HepG2 (cell line): Measurements from ENCODE around the gene SNRNP48. TPM values are rescaled to one million over a fixed set of nuclear protein-coding genes. Genes with fewer than 3 reads are reported as not detected.

Experiments
- ATAC-seq: fragments of 200-7000 bp; cut with Tn5 transposase; 3 replicates; pipeline ENCODE4 v1.9.1; 2020; ENCODE audit warnings: mild to moderate bottlenecking, moderate library complexity
- BruUV-seq: library from RNA; stranded (reverse); fragments of 400-500 nt; replicated peaks from 2 replicates; lab custom pipeline; 2021; lab: Mats Ljungman, UMichigan
- CTCF ChIA-PET: fragments of 300-600 bp; formaldehyde crosslinking; extraction: SDS; loops from one replicate; lab custom pipeline; 2021; ENCODE audit warnings: low total read pairs, inconsistent platforms, low intra/inter-chr PET ratio; lab: Yijun Ruan, JAX
- POLR2A ChIA-PET: fragments of 350-600 bp; sonication (Branson Sonifier 250); formaldehyde crosslinking; loops from one replicate; lab custom pipeline; 2020; ENCODE audit warnings: antibody characterized with exemption, inconsistent platforms; lab: Yijun Ruan, JAX
- DNase-seq: peaks from one replicate; pipeline ENCODE4 v3.0.0-alpha.2; 2015; ENCODE audit warnings: low spot score
- FAIRE-seq: peaks from 3 replicates; lab custom pipeline; 2011; peaks lifted over from hg19 to GRCh38; lab: Jason Lieb, UNC
- H2AFZ ChIP-seq: one replicate; pipeline ENCODE4 v1.6.1; 2011; ENCODE audit warnings: low read length, inconsistent platforms
- H3K27ac ChIP-seq: fragments of 300-600 bp; 3 replicates; pipeline ENCODE4 v1.8.0; 2011; ENCODE audit warnings: mixed run types, mild to moderate bottlenecking, mixed read lengths, low read length, inconsistent platforms; ENCODE audit not compliant: insufficient read depth; ENCODE audit errors: extremely low read length
- H3K27me3 ChIP-seq, 2 experiments: fragments of 200-600 bp in 1 of 2; 2 replicates in 1 of 2; 3 replicates in 1 of 2; pipeline versions ENCODE4 v1.6.0 to v1.8.0; 2011; ENCODE audit warnings: low read length in 2 of 2, mild to moderate bottlenecking in 2 of 2, moderate library complexity in 2 of 2, inconsistent platforms in 1 of 2; ENCODE audit not compliant: insufficient read depth in 2 of 2, control insufficient read depth in 1 of 2
- H3K36me3 ChIP-seq, 2 experiments: fragments of 200-600 bp in 1 of 2; replicated peaks in 1 of 2; 2 replicates in 1 of 2; 3 replicates in 1 of 2; pipeline versions ENCODE4 v1.5.1 to v1.8.0; 2011; ENCODE audit warnings: low read length in 2 of 2, inconsistent platforms in 1 of 2; ENCODE audit not compliant: insufficient read depth in 2 of 2, control insufficient read depth in 1 of 2
- H3K4me1 ChIP-seq: 2 replicates; pipeline ENCODE4 v1.5.1; 2012; ENCODE audit warnings: low read length, inconsistent platforms; ENCODE audit not compliant: insufficient read depth
- H3K4me2 ChIP-seq: 2 replicates; pipeline ENCODE4 v1.6.0; 2011; ENCODE audit warnings: low read depth, low read length, inconsistent platforms
- H3K4me3 ChIP-seq, 3 experiments: fragments of 200-600 bp in 1 of 3; sonication (generic), shearing (Covaris generic) in 1 of 3; replicated peaks in 1 of 3; 2 replicates each; pipeline ENCODE4 v1.5.1; 2011 to 2016; ENCODE audit warnings: low read length in 3 of 3, inconsistent platforms in 2 of 3, low read depth in 2 of 3, mild to moderate bottlenecking in 2 of 3, control low read depth in 1 of 3, mixed read lengths in 1 of 3; ENCODE audit not compliant: insufficient read depth in 1 of 3
- H3K79me2 ChIP-seq: one replicate; pipeline ENCODE4 v1.6.1; 2011; ENCODE audit warnings: low read length, inconsistent platforms; ENCODE audit not compliant: insufficient read depth
- H3K9ac ChIP-seq: 2 replicates; pipeline ENCODE4 v1.6.0; 2011; ENCODE audit warnings: mild to moderate bottlenecking, low read depth, low read length, inconsistent platforms; ENCODE audit not compliant: insufficient read depth
- H3K9me3 ChIP-seq: 2 replicates; pipeline ENCODE4 v1.5.1; 2012; ENCODE audit warnings: mild to moderate bottlenecking, low read length
- H4K20me1 ChIP-seq: 2 replicates; pipeline ENCODE4 v1.6.0; 2011; ENCODE audit warnings: inconsistent platforms, mild to moderate bottlenecking, low read length, moderate library complexity; ENCODE audit not compliant: insufficient read depth
- CEBPB ChIP-seq: IDR thresholded peaks from 2 replicates; pipeline ENCODE4 v1.6.1; 2011; ENCODE audit warnings: low read depth, low read length, improper control_type of control experiment, borderline replicate concordance
- CEBPG ChIP-seq: IDR thresholded peaks from 2 replicates; pipeline ENCODE4 v1.6.1; 2016
- ZNF224 ChIP-seq: sonication (generic); formaldehyde crosslinking; IDR thresholded peaks from 2 replicates; pipeline ENCODE4 v1.5.0; 2020; ENCODE audit warnings: mild to moderate bottlenecking, missing genetic modification reagents
- WGBS: methylation state at CpG from one replicate; pipeline ENCODE4 v1.1.6; 2017; ENCODE audit warnings: low lambda C conversion rate; 5-methylcytosine and 5-hydroxymethylcytosine counted together
- in situ Hi-C: cut with HindIII; loops from 2 replicates; pipeline ENCODE4 v1.10.0; 2017; ENCODE audit warnings: low pct_unique_long_range_greater_than_20kb; ENCODE audit not compliant: extremely low pct_ligation_motif_present
- intact Hi-C: fragments of 100-400 bp; cut with micrococcal nuclease; formaldehyde crosslinking; loops from one replicate; pipeline ENCODE4 v1.10.0; 2022; ENCODE audit not compliant: unreplicated experiment
- polyA plus RNA-seq, 8 experiments: library from polyadenylated mRNA; depleted of rRNA in 3 of 8; stranded (reverse) in 7 of 8; unstranded in 1 of 8; fragments of >200 nt; fragmentation: Illumina TruSeq in 4 of 8; extraction: Trizol in 4 of 8; gene quantifications; 2 replicates each; pipeline versions ENCODE4 v1.2.1 to v1.2.3, GENCODE V29; 2011 to 2016; ENCODE audit warnings: low read depth in 4 of 8, missing spikeins in 1 of 8, mixed read lengths in 1 of 8; ENCODE audit not compliant: insufficient read depth in 1 of 8
- total RNA-seq, 5 experiments: library from RNA; depleted of rRNA; stranded (reverse); fragments of >200 nt; fragmentation: Illumina TruSeq; extraction: Trizol; gene quantifications; 2 replicates each; pipeline ENCODE4 v1.2.3, GENCODE V29; 2016; ENCODE audit warnings: low read depth in 1 of 5

SNRNP48 gene
- total and polyA plus RNA-seq, 2 of the 13 experiments (the other 11 are each of a cell fraction or from before 2014, with no cell fraction given), result 17.5 to 47.5 TPM

DNA sequence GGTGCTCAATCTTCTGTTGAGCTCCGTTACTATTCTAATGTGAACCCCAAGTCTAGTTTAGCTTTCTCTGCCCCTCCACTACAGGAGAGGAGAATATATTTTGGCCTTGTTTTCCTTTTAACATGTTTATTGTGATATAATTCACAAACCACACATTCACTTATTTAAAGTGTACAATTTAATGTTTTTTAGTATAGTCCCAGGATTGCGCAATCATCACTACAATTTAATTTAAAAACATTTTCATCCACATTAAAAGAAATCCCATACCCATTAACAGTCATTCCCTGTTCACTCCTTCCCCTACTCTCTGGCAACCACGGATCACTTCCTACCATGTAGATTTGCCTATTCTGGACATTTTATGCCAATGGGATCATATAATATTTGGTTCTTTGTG lies 71.4 kb downstream of the SNRNP48 start:
- Histone ChIP-seq H3K36me3 (no peaks in the 10 kb centered on the region), H4K20me1 (no peaks in the 10 kb centered on the region), H3K4me1 (peaks cover 6% of the 10 kb centered on the region), H3K4me3 (no peak overlapping the region), H3K79me2 (no peaks in the 10 kb centered on the region), H3K27me3 (peaks cover 1 to 34% of the 10 kb centered on the region in 2 experiments; a peak in 3 of 5 replicates), H3K4me2 (no peak overlapping the region), H3K9me3 (no peaks in the 10 kb centered on the region), H3K27ac (no peak overlapping the region), H3K9ac (no peak overlapping the region)
- ATAC-seq (no peak), DNase-seq (no peak)
- in situ Hi-C loops, result no loop called here
- 31% methylated on average over 3 of the region's 3 CpGs for WGBS
- BruUV-seq, result no TSS peak
- TF ChIP-seq CEBPB, result peak; percentile 93
- no peak for TF ChIP-seq ZNF224 (CRISPR knock-in tag)
- peak; percentile 61 for TF ChIP-seq CEBPG
- TF ChIP-seq, all 625 proteins: peak for 2
- ChIA-PET POLR2A (no interaction called here), CTCF (no interaction called here)
- no peak for FAIRE-seq
- no peak overlapping the region for H2AFZ ChIP-seq
- intact Hi-C loops, result no loop called here

Other genes with a start within 250 kb of the SNRNP48 start
- gene CAGE1, start 200.5 kb upstream of the SNRNP48 start, total RNA-seq (2016; rRNA removed; fragmentation: Illumina TruSeq; extraction: Trizol), result 0.15 TPM in 1 of 2 replicates, not detected in the other
- 0.01 and 0.03 TPM in 2 replicates for gene CAGE1, start 200.5 kb upstream of the SNRNP48 start, polyA plus RNA-seq (2011; rRNA removed)
- 37.8 and 45.7 TPM in 2 replicates for gene RIOK1, start 200.4 kb upstream of the SNRNP48 start, total RNA-seq (2016; rRNA removed; fragmentation: Illumina TruSeq; extraction: Trizol)
- gene RIOK1, start 200.4 kb upstream of the SNRNP48 start, polyA plus RNA-seq (2011; rRNA removed), result 9.1 and 9.4 TPM in 2 replicates
- gene DSP, start 48.5 kb upstream of the SNRNP48 start, total RNA-seq (2016; rRNA removed; fragmentation: Illumina TruSeq; extraction: Trizol), result 89.8 and 133 TPM in 2 replicates
- gene DSP, start 48.5 kb upstream of the SNRNP48 start, polyA plus RNA-seq (2011; rRNA removed), result 101 and 117 TPM in 2 replicates
- 0.09 TPM in 1 of 2 replicates, not detected in the other for gene BMP6, start 135.9 kb downstream of the SNRNP48 start, total RNA-seq (2016; rRNA removed; fragmentation: Illumina TruSeq; extraction: Trizol)
- gene BMP6, start 135.9 kb downstream of the SNRNP48 start, polyA plus RNA-seq (2011; rRNA removed), result 0.14 and 0.18 TPM in 2 replicates